GM12878 (cell line): ENCODE data around the gene FAM47E. TPM values are rescaled to one million over a fixed set of nuclear protein-coding genes. Genes with fewer than 3 reads are reported as not detected.

Experiments
- ATAC-seq: fragments of 200-7000 bp; cut with Tn5 transposase; 3 replicates; pipeline ENCODE4 v1.9.1; 2020; ENCODE audit warnings: mild to moderate bottlenecking, moderate library complexity
- BruUV-seq: library from RNA; stranded (reverse); fragments of 400-500 nt; replicated peaks from 2 replicates; lab custom pipeline; 2021; lab: Mats Ljungman, UMichigan
- CTCF ChIA-PET: fragments of 300-600 bp; sonication (Branson Sonifier 250); formaldehyde crosslinking; extraction: SDS; loops from one replicate; lab custom pipeline; 2021; ENCODE audit warnings: inconsistent platforms; lab: Yijun Ruan, JAX
- POLR2A ChIA-PET: fragments of 350-600 bp; formaldehyde crosslinking; extraction: SDS; loops from one replicate; lab custom pipeline; 2021; ENCODE audit warnings: inconsistent platforms; lab: Charles Lee
- RAD21 ChIA-PET: fragments of 300-600 bp; sonication (Branson Sonifier 250); formaldehyde crosslinking; loops from one replicate; lab custom pipeline; 2023; ENCODE audit warnings: antibody characterized with exemption; ENCODE audit not compliant: unreplicated experiment; lab: Charles Lee
- SMC1A ChIA-PET: fragments of 300-600 bp; sonication (Branson Sonifier 250); formaldehyde crosslinking; loops from one replicate; lab custom pipeline; 2023; ENCODE audit not compliant: unreplicated experiment, uncharacterized antibody; lab: Charles Lee
- DNase-seq: peaks from one replicate; pipeline ENCODE4 v3.0.0-alpha.2; 2011; ENCODE audit warnings: low read depth, low spot score
- FAIRE-seq: peaks from 3 replicates; lab custom pipeline; 2011; peaks lifted over from hg19 to GRCh38; lab: Jason Lieb, UNC
- H2AFZ ChIP-seq: 2 replicates; pipeline ENCODE4 v1.6.0; 2011; ENCODE audit warnings: low read depth, low read length, control low read depth; ENCODE audit not compliant: control insufficient read depth
- H3K27ac ChIP-seq: 2 replicates; pipeline ENCODE4 v1.5.1; 2011; ENCODE audit warnings: control low read depth; ENCODE audit not compliant: control insufficient read depth, insufficient read depth
- H3K27me3 ChIP-seq, 2 experiments: replicated peaks in 1 of 2; 2 replicates each; pipeline versions ENCODE4 v1.6.0 to v1.6.1; 2011; ENCODE audit warnings: low read length in 1 of 2; ENCODE audit not compliant: control insufficient read depth in 2 of 2, insufficient read depth in 2 of 2
- H3K36me3 ChIP-seq, 2 experiments: 2 replicates each; pipeline ENCODE4 v1.5.1; 2011; ENCODE audit warnings: low read length in 1 of 2; ENCODE audit not compliant: control insufficient read depth in 2 of 2, insufficient read depth in 2 of 2
- H3K4me1 ChIP-seq: 2 replicates; pipeline ENCODE4 v1.6.1; 2011; ENCODE audit warnings: mild to moderate bottlenecking, low read length, moderate library complexity, mixed read lengths; ENCODE audit not compliant: control insufficient read depth, insufficient read depth
- H3K4me2 ChIP-seq: 2 replicates; pipeline ENCODE4 v1.6.0; 2011; ENCODE audit warnings: control low read depth; ENCODE audit not compliant: control insufficient read depth, insufficient read depth
- H3K4me3 ChIP-seq: fragments of 200-600 bp; sonication (generic); 2 replicates; pipeline ENCODE4 v1.5.1; 2016
- H3K79me2 ChIP-seq: 2 replicates; pipeline ENCODE4 v1.6.0; 2011; ENCODE audit warnings: low read length; ENCODE audit not compliant: control insufficient read depth, insufficient read depth
- H3K9ac ChIP-seq: 2 replicates; pipeline ENCODE4 v1.8.0; 2011; ENCODE audit warnings: low read length, control low read depth, mixed read lengths; ENCODE audit not compliant: control insufficient read depth, insufficient read depth
- H3K9me3 ChIP-seq: replicated peaks from 3 replicates; pipeline ENCODE4 v1.5.1; 2011; ENCODE audit warnings: mild to moderate bottlenecking, low read length; ENCODE audit not compliant: control insufficient read depth, insufficient read depth
- H4K20me1 ChIP-seq: 2 replicates; pipeline ENCODE4 v1.6.0; 2011; ENCODE audit not compliant: control insufficient read depth, insufficient read depth
- BMI1 ChIP-seq: fragments of 450-650 bp; IDR thresholded peaks from 2 replicates; pipeline ENCODE4 v1.6.1; 2016; ENCODE audit warnings: mild to moderate bottlenecking, moderate library complexity, borderline replicate concordance
- CHD2 ChIP-seq: IDR thresholded peaks from 2 replicates; pipeline ENCODE4 v1.6.1; 2011; ENCODE audit warnings: low read depth, low read length, improper control_type of control experiment, borderline replicate concordance
- CREB1 ChIP-seq: IDR thresholded peaks from 2 replicates; pipeline ENCODE4 v1.6.1; 2012; ENCODE audit warnings: low read depth, mild to moderate bottlenecking, inconsistent platforms
- EED ChIP-seq: sonication (generic); IDR thresholded peaks from 2 replicates; pipeline ENCODE4 v1.6.1; 2016; ENCODE audit warnings: antibody characterized with exemption, low read depth
- ESRRA ChIP-seq: IDR thresholded peaks from 2 replicates; pipeline ENCODE4 v1.6.1; 2012; ENCODE audit warnings: mild to moderate bottlenecking, low read length, improper control_type of control experiment
- FOS ChIP-seq: IDR thresholded peaks from 3 replicates; pipeline ENCODE4 v1.6.1; 2011; ENCODE audit warnings: borderline replicate concordance; ENCODE audit not compliant: insufficient read length; ENCODE audit errors: extremely low read depth
- GATAD2B ChIP-seq: fragments of 450-650 bp; conservative IDR thresholded peaks from 2 replicates; pipeline ENCODE4 v1.6.1; 2017; ENCODE audit warnings: low read depth, mild to moderate bottlenecking, moderate library complexity
- HSF1 ChIP-seq: fragments of 150-350 bp; IDR thresholded peaks from 2 replicates; pipeline ENCODE4 v1.6.1; 2014; ENCODE audit warnings: mild to moderate bottlenecking, low read depth, low read length
- KLF5 ChIP-seq: fragments of 450-650 bp; IDR thresholded peaks from 2 replicates; pipeline ENCODE4 v1.6.1; 2014; ENCODE audit warnings: mild to moderate bottlenecking; ENCODE audit not compliant: partially characterized antibody
- LARP7 ChIP-seq: fragments of 450-650 bp; IDR thresholded peaks from 2 replicates; pipeline ENCODE4 v1.6.1; 2017; ENCODE audit warnings: mild to moderate bottlenecking
- NFXL1 ChIP-seq: fragments of 450-650 bp; IDR thresholded peaks from 2 replicates; pipeline ENCODE4 v1.6.1; 2017; ENCODE audit warnings: antibody characterized with exemption, mild to moderate bottlenecking, borderline replicate concordance
- NFYB ChIP-seq: IDR thresholded peaks from 2 replicates; pipeline ENCODE4 v1.6.1; 2011; ENCODE audit warnings: low read depth, mild to moderate bottlenecking, low read length, improper control_type of control experiment, moderate library complexity; ENCODE audit not compliant: insufficient read depth
- RELA ChIP-seq: fragments of 450-650 bp; IDR thresholded peaks from 2 replicates; pipeline ENCODE4 v1.8.0; 2014; ENCODE audit warnings: borderline replicate concordance; ENCODE audit not compliant: partially characterized antibody
- ZNF207 ChIP-seq: fragments of 450-650 bp; IDR thresholded peaks from 2 replicates; pipeline ENCODE4 v1.6.1; 2014; ENCODE audit warnings: antibody characterized with exemption, mild to moderate bottlenecking, borderline replicate concordance
- ZZZ3 ChIP-seq: IDR thresholded peaks from 2 replicates; pipeline ENCODE4 v1.6.1; 2011; ENCODE audit warnings: low read depth; ENCODE audit not compliant: control insufficient read depth, insufficient read length
- WGBS: methylation state at CpG from one replicate; pipeline ENCODE4 v1.1.6; 2016; ENCODE audit warnings: low lambda C conversion rate; ENCODE audit not compliant: insufficient replicate concordance, insufficient coverage; ENCODE audit errors: missing lambda C conversion rate; 5-methylcytosine and 5-hydroxymethylcytosine counted together
- in situ Hi-C: fragments of 300-500 bp; cut with MboI; formaldehyde crosslinking; loops from 9 replicates; pipeline ENCODE4 v1.14.3; 2018; ENCODE audit warnings: mixed read lengths
- intact Hi-C: fragments of 100-400 bp; cut with micrococcal nuclease; formaldehyde crosslinking; loops from one replicate; pipeline ENCODE4 v1.14.2; 2022; ENCODE audit not compliant: unreplicated experiment
- polyA plus RNA-seq, 11 experiments: library from polyadenylated mRNA; depleted of rRNA in 4 of 11; unstranded in 6 of 11; stranded (reverse) in 5 of 11; fragments of >200 nt; fragmentation: Nextera tagmentation in 4 of 11; fragmentation: Illumina TruSeq in 1 of 11; extraction: Ambion mirVana in 4 of 11; extraction: Trizol in 1 of 11; gene quantifications; 1 replicate in 1 of 11; 2 replicates in 10 of 11; pipeline versions ENCODE4 v1.2.1 to v1.2.3, GENCODE V29; 2011 to 2016; ENCODE audit warnings: inconsistent platforms in 2 of 11, missing spikeins in 2 of 11, low read depth in 1 of 11
- total RNA-seq, 4 experiments: library from RNA; depleted of rRNA in 3 of 4; stranded (reverse); fragments of >200 nt in 3 of 4; fragmentation: Illumina TruSeq in 1 of 4; extraction: Trizol in 1 of 4; gene quantifications; 2 replicates each; pipeline versions ENCODE4 v1.2.1 to v1.2.3, GENCODE V29; 2013 to 2021
- TF ChIP-seq, protein P1 (sequence below): fragments of 450-650 bp; IDR thresholded peaks from 2 replicates; pipeline ENCODE4 v1.6.1; 2016; ENCODE audit warnings: mild to moderate bottlenecking
- TF ChIP-seq, protein P2 (sequence below): fragments of 450-650 bp; IDR thresholded peaks from 2 replicates; pipeline ENCODE4 v1.6.1; 2016; ENCODE audit warnings: mild to moderate bottlenecking

The FAM47E gene
- total and polyA plus RNA-seq, 10 of the 15 experiments (the other 5 are each of a cell fraction or from before 2014, with no cell fraction given): 0.03 TPM; not detected in 9

GRCh38 chr4:76282941-76283689 lies 31.6 kb downstream of the FAM47E start:
- H3K79me2 ChIP-seq: no peaks in the 10 kb centered on the region
- no peaks in the 10 kb centered on the region for H3K9me3 ChIP-seq
- no peak overlapping the region for H3K9ac ChIP-seq
- no peak overlapping the region for H2AFZ ChIP-seq
- FAIRE-seq: no peak
- in situ Hi-C loops: no loop called here
- no peaks in the 10 kb centered on the region for H3K4me1 ChIP-seq
- SMC1A ChIA-PET: no interaction called here
- POLR2A ChIA-PET: no interaction called here
- RAD21 ChIA-PET: no interaction called here
- WGBS: 38% methylated on average over 6 of the region's 6 CpGs
- intact Hi-C loops: no loop called here
- CTCF ChIA-PET: no interaction called here
- no peaks in the 10 kb centered on the region; a peak in 3 of 4 replicates for H3K27me3 ChIP-seq
- ATAC-seq: no peak
- H3K36me3 ChIP-seq: no peaks in the 10 kb centered on the region
- H4K20me1 ChIP-seq: no peaks in the 10 kb centered on the region
- TF ChIP-seq CREB1 (no peak), HSF1 (no peak), EED (no peak), KLF5 (no peak), GATAD2B (no peak), ZZZ3 (no peak), ESRRA (no peak), LARP7 (no peak), CHD2 (no peak), RELA (no peak), ZNF207 (no peak), BMI1 (no peak), NFYB (no peak), FOS (no peak), NFXL1 (no peak)
- TF ChIP-seq, protein P1, sequence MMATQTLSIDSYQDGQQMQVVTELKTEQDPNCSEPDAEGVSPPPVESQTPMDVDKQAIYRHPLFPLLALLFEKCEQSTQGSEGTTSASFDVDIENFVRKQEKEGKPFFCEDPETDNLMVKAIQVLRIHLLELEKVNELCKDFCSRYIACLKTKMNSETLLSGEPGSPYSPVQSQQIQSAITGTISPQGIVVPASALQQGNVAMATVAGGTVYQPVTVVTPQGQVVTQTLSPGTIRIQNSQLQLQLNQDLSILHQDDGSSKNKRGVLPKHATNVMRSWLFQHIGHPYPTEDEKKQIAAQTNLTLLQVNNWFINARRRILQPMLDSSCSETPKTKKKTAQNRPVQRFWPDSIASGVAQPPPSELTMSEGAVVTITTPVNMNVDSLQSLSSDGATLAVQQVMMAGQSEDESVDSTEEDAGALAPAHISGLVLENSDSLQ: no peak
- TF ChIP-seq, protein P2, sequence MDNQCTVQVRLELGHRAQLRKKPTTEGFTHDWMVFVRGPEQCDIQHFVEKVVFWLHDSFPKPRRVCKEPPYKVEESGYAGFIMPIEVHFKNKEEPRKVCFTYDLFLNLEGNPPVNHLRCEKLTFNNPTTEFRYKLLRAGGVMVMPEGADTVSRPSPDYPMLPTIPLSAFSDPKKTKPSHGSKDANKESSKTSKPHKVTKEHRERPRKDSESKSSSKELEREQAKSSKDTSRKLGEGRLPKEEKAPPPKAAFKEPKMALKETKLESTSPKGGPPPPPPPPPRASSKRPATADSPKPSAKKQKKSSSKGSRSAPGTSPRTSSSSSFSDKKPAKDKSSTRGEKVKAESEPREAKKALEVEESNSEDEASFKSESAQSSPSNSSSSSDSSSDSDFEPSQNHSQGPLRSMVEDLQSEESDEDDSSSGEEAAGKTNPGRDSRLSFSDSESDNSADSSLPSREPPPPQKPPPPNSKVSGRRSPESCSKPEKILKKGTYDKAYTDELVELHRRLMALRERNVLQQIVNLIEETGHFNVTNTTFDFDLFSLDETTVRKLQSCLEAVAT: no peak
- BruUV-seq: no TSS peak
- no peak overlapping the region for H3K4me2 ChIP-seq
- H3K4me3 ChIP-seq: no peak overlapping the region
- DNase-seq: no peak
- H3K27ac ChIP-seq: no peak overlapping the region
